GM12873 (cell line): ENCODE measurements around the gene TEAD3.

ENCODE experiments used
- CTCF ChIP-seq: IDR thresholded peaks from 2 replicates; pipeline ENCODE4 v1.5.1; 2012; ENCODE audit warnings: low read depth, mild to moderate bottlenecking, moderate library complexity, low read length, control low read depth; ENCODE audit not compliant: insufficient read depth; ENCODE audit errors: missing control alignments

Gene TEAD3

GRCh38 chr6:35489066-35489465 is 7.8 kb downstream of the TEAD3 start:
- TF ChIP-seq CTCF: no peak

GRCh38 chr6:35488517-35488862 is 8.4 kb downstream of the TEAD3 start:
- no peak for TF ChIP-seq CTCF

- no peak for TF ChIP-seq CTCF
Measured at GRCh38 chr6:35487658-35488516, 9.0 kb downstream of the TEAD3 start.

- TF ChIP-seq CTCF: no peak
Measured at GRCh38 chr6:35486005-35486925, 10.6 kb downstream of the TEAD3 start.

GRCh38 chr6:35485402-35485877 is 11.4 kb downstream of the TEAD3 start:
- TF ChIP-seq CTCF: no peak

GRCh38 chr6:35484921-35485392 is 11.9 kb downstream of the TEAD3 start:
- TF ChIP-seq CTCF: no peak
